ENCODE results near the gene MYO1H.
"Not testable (repeated sequence)": the region's sequence is repeated elsewhere in the genome, so short reads cannot be mapped to it uniquely, and the experiment has no call there.

MYO1H gene

DNA sequence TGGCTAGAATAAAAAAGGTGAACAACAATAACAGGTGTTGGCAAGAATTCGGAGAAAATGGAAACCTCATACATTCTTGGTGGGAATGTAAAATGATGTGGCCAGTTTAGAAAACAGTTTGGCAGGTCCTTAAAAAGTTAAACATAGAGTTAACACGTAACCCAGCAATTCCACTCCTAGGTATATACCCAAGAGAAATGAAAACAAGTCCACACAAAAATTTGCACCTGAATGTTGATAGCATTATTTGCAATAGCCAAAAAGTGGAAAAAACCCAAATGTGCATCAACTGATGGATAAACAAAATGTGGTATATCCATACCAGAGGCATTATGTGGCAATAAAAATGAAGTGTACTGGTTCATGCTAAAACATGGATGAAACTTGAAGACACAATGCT is 2.3 kb upstream of the MYO1H start:
- no peak for DNase-seq

DNA sequence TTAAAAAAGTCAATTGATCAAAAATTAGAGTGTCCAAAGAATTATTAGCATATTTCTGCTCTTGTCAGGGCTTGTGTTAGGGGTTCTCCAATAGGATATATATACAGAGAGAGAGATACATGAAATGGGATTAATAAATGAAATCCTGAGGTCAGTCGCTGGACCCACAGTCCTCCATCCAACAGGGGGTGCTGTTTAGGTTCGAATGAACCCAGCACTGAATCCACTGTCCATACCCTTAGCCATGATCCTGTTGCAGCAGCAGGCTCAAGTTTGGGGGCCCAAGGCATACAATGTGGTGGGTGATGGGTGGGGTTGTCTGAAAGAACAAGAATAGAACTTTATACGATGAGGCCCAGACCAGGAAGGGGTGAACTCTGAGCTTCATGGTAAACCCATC is 780 bp upstream of the MYO1H start:
- DNase-seq, result no peak

- DNase-seq, result no peak
These were observed 4.5 kb downstream of the MYO1H start for GRCh38 chr12:109352184-109352583.

DNA sequence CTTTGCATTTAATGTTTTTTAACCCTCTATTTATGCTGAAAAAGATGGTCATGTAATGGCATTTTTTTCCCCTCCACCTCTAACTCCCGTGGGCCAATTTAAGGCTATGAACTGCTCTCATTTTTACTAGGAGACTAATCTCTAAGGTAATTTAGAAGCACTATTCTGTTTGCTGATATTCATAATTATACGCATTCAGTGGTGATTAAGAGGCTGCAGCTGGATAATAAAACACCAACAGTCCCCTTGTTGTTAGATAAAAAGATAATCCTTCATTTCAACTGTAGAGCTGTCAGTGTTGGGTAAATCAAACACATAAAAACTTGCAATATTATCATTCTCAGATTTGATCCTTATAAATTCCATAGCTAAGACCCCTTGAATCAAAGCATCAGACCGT is 8.9 kb downstream of the MYO1H start:
- DNase-seq, result no peak

DNA sequence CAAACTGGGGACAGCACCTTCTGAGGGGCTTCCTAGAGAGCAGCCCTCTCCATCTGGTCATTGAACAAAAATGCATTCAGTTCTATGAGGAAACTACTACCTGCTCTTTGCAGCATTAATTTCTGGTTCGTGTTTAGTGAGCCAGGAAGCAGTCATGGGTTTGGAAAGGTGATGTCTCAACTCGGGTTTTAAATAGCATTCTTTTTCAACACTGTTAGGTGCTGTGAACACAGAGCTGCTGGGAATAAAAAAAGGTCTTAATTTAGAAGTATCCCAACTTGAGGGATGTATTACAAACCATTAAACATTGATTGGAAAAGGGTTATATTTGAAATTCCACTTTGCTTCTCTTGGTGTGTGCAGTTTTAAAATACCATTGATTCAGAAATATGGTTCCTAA is 9.3 kb downstream of the MYO1H start:
- no peak for DNase-seq

DNA sequence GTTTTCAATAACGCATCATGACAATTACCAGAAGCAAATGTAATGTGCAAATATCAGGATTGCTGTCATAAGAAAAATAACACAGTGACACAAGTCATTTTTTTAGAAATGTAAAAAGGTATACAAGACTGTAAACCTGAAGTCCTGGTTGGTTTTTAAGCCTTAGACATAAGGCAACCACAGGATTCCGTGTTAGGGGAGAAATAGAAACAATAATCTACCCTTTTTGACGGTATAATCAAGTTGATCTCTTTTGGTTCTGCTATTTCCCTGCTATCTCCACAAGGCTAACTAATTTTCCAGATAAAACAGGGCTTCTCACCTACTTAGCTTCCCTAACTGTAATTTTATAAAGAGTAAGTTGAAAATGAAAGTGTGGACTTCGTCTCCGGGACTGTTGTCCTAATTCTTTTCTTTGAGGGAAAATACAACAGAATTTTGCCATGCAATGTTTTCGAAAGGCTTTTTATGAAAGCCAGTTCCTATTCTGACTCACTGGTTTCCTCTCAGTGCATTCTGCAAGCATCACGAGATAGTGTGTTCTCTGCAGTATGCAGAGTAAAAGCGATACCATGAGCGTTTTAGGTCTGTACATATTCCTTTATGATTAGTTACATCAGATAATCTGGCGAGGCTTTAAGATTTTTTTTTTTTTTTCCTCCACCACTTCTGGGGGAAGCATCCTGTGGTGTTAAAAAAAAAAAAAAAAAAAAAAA is 10.6 kb downstream of the MYO1H start:
- DNase-seq, result no peak

- no peak for DNase-seq
These were observed 11.5 kb downstream of the MYO1H start for GRCh38 chr12:109359131-109359690.

DNA sequence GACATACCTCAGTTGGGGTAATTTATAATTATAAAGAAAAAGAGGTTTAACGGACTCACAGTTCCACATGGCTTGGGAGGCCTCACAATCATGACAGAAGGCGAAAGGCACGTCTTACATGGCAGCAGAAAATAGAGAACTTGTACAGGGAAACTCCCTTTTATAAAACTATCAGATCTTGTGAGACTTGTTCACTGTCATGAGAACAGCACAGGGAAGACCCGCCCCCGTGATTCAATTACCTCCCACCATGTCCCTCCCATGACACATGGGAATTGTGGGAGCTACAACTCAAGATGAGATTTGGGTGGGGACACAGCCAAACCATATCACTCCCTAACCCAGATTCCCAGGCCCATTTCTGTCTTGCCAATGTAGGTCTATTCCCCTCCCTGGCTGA is 22.1 kb downstream of the MYO1H start:
- DNase-seq, result no peak

GRCh38 chr12:109377139-109377685 is 29.5 kb downstream of the MYO1H start:
- DNase-seq, result no peak

- DNase-seq, result no peak
These were observed 30.9 kb downstream of the MYO1H start for GRCh38 chr12:109378569-109378968.

GRCh38 chr12:109382031-109382430 is 34.3 kb downstream of the MYO1H start:
- DNase-seq, result no peak

DNA sequence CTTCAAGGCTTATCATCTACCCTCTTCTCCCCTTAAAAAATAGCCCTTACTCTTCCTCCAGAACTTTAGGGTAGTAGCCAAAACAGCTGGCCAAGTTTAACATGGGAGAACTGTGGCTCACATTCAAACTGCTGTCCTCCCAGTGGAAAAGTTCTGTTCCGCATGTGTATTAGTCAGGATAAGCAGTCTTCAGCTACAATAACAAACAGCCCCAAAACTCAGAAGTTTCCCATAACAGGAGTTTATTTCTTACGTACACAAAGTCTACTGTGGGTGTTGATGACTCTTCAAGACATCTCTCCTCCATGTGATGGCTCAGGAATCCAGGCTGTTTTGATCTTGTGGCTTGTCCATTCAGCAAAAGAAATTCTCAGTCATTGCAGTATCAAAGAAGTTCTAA is 35.5 kb downstream of the MYO1H start:
- no peak for DNase-seq

- DNase-seq, result no peak
These were observed 37.8 kb downstream of the MYO1H start for GRCh38 chr12:109385339-109386058.

DNA sequence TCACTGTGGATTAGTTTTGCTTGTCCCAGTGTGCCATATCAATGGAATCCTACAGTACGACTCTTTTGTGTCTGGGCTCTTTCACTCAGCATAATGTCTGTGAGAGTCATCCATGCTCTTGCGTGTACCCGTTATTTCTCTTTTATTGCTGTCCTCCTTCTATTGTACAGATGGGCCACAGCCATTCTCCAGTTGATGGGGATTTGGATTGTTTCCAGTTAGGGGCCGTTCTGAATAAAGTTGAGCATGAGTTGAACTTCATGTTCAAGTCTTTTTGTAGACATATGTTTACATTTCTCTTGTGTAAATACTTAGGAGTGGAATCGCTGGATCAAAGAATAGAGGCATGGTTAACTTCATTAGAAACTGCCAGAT is 38.3 kb downstream of the MYO1H start:
- DNase-seq, result no peak

- DNase-seq, result no peak
These were observed 39.9 kb downstream of the MYO1H start for GRCh38 chr12:109387425-109388166.

DNA sequence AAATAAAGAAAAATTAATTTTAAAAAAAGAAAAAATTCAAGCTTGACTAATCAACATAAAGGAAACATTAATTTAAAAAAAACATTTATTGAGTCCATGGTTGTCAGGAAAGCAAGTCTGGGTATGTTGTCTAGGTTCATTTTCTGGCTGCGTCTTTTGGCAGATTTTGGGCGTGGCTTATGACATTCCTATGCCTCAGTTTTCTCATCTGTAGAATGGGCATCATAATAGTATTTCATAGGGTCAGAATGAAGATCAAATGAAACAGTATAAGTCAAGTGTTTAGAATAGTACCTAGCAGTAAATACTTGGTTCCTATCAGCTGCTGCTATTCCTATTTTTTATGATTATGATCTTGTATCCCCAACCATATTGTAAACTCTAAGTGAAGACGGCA is 40.5 kb downstream of the MYO1H start:
- DNase-seq, result no peak

DNA sequence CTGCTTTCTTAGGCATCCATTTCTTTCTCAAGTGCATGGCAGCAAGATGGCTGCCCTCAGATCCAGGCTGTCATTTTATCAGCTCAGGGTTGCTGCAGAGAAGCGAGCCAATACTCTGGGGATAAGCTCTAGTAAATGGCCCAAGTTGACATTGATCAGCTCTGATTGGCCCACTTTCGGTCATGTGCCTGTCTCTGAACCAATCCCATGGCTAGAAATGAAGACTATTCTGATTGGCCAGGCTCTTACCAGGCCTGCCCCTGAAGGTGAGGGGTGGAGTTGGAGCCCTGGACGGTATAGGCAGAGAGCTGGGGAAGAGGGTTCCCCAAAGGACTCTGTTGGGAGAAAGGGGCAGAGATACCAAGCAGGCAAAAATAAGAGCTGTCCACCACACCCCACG is 41.4 kb downstream of the MYO1H start:
- DNase-seq, result no peak

DNA sequence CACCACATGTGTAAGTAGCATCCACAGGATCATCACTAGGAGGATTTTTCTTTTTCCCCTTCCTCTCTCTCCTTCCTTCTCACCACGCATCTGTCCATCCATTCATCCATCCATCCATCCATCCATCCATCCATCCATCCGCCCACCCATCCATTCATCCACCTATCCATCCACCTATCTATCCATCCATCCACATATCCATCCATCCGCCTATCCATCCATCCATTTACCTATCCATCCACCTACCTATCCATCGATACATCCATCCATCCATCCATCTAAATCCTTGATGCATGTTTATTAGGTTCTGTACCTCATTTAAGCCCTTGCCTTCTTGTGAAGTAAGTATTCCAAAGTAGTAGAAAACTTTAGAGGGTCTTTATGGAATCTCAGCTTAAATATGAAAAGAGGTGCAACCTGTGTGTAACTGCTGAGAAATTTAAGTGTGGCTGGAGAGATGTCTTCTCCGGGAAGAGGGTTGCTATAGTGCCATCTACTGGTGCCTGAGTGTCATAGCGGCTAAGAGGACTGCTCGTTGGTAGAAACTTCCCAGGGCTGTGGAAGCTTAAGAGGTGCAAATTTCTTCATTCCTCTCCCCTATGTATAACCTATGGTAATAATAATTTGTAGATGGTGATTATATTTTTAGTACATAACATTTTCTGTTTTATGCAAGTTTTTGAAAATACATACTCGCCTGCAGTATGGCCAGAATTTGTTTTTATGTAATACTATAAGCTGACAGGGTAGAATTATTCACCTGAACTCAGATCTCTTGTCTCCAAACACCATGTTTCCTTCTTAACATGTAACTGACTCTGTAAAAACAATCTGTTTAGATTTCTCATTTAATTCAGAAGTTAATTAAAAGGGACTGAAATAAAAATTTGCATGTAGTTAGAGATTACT is 46.0 kb downstream of the MYO1H start:
- no peak for DNase-seq

DNA sequence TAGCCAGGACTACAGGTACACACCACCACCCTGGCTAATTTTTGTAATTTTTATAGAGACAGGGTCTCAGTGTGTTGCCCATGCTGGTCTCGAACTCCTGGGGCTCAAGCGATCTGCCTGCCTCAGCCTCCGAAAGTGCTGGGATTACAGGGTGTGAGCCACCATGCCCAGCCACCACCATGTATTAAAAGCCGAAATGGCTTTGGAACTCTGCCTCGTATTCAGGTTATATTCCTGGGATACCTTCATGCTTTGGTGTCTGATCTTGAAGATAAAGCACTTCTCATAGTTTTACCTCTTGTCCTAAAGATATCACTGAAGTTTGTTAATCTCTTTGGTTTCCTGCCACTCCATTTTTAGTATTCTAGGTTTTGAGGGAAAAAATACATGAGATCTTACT is 47.2 kb downstream of the MYO1H start:
- DNase-seq, result no peak

DNA sequence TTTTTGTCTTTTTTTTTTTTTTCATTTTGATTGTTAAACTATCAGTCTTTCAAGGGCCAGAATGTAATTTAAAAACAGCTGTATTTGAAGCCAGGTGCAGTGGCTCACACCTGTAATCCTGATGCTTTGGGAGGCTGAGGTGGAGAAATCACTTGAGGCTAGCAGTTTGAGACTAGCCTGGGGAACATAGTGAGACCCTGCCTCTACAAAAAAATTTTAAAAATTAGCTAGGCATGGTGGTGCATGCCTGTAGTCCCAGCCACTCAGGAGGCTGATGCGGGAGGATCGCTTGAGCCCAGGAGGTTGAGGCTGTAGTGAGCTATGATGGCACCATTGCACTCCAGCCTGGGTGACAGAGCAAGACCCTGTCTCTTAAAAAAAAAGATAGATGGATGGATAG is 57.1 kb downstream of the MYO1H start:
- DNase-seq, result not testable (repeated sequence)

GRCh38 chr12:109406147-109406546 is 58.4 kb downstream of the MYO1H start:
- DNase-seq, result not testable (repeated sequence)

- no peak for DNase-seq
These were observed 71.3 kb downstream of the MYO1H start for GRCh38 chr12:109418848-109419480.
